Stimulated activated CD4-positive, alpha-beta T cell treated with anti-CD3 and anti-CD28 coated beads, Interleukin-15, amount 100 ng/mL, for 24 hours (primary cell): ENCODE measurements around the gene C6orf163.
"Not testable (repeated sequence)": the region's sequence is repeated elsewhere in the genome, so short reads cannot be mapped to it uniquely, and the experiment has no call there.

Experiments
- DNase-seq: peaks from one replicate; pipeline ENCODE4 v3.0.0-alpha.2; 2020

Gene C6orf163

DNA sequence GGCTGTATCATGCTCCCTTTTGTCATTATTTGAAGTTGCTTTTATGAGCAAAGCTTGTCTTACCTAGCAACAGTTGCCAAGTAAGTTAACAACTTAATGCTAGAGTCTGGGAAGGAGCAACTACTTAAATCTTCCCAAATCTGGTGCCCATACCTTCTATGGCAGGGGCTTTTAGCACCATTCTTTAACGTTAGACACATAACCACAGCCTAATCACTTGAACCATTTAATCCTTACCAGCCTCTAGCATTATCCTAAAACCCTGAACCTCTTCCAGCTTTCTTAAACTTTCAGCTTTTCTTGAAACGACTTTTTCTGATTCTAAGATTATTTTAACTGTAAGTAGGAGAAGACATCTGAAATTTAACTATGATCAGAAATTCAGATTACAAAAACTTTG is at the start of gene C6orf163:
C6orf163 (plus strand) TSS at position 83 of the 400 bp plus-strand sequence; CDS start at position 370, 287 bp downstream.
- no peak for DNase-seq

DNA sequence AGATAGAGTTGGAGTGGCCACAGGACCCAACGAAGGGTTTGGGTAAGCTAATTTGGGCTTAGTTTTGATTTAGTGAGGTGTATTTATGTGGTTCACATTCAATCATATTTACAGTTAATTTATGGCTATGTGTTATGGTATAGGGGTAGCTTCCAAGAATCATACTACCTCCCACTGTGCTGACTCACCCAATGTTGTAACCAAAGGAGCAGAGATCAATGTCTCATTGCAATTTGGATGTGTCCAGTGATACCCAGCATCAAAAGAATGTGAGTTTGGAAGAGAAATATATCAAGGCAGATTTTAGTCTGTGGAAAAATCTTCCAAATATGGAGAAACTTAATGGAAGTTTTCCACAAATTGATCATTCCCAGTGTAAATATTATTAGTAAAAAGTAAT is 47.5 kb upstream of the C6orf163 start:
- no peak for DNase-seq

DNA sequence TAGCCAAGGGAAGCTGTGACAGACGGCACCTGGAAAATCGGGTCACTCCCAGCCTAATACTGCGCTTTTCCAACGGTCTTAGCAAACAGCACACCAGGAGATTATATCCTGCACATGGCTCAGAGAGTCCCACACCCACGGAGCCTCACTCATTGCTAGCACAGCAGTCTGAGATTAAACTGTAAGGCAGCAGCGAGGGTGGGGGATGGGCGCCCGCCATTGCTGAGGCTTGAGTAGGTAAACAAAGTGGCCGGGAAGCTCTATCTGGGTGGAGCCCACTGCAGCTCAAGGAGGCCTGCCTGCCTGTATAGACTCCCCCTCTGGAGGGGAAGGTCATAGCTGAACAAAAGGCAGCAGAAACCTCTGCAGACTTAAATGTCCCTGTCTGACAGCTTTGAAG is 43.3 kb upstream of the C6orf163 start:
- not testable (repeated sequence) for DNase-seq

DNA sequence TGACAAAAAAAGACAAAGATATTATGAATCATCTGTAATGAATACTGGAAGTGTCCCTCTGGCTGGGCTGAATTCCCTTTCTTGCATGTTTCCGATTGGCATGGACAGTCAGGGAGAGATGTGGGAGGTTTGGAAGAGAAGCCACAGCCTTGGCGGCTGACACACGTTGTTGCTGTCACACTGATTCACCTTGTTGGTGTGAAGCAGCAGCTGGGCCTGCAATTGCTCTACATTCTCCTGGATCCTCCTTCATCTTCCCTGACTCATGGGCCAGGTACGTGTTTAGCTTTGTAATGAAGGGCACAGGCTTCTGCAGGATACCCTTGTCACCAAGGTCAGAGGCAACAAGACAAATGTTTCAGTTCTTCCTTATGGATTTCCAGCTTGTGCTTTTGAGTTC is 35.6 kb upstream of the C6orf163 start:
- DNase-seq = no peak

DNA sequence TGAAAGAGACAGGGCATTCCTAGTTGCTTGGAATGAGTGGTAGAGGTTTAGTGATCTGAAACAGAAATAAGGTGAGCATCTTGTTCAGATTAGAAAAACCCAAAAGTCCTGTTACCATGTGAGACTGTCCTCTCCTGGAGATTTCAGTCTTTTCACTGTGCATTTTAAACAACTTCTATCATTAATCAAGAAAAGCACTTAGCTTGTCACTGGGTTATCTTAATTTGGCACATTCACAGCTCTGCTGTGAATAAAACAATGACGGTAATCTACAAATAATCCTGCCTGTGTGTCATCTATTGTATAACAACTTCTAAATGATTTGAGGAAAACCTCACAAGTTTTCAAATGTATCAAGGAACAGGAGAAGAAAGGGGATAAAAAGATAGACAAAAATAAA is 31.8 kb upstream of the C6orf163 start:
- no peak for DNase-seq

DNA sequence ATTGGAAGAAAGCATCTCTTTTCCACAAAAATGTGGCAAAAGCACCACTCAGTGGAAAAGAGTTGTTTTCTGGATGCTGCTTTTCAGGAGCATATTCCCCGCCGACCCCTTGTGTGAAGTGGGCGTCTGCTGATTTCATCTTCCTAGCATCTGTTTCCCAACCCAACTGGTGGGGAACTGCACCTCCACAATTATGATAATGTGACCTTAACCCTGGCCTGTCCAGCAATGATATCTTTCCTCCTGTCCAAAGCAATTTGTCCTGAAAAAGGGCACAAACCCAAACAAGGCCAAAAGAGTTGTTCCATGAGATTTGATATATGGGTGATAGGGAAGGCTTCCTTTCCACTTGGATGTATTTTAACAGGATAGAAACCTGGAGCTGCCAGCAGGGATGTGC is 29.5 kb upstream of the C6orf163 start:
- no peak for DNase-seq

DNA sequence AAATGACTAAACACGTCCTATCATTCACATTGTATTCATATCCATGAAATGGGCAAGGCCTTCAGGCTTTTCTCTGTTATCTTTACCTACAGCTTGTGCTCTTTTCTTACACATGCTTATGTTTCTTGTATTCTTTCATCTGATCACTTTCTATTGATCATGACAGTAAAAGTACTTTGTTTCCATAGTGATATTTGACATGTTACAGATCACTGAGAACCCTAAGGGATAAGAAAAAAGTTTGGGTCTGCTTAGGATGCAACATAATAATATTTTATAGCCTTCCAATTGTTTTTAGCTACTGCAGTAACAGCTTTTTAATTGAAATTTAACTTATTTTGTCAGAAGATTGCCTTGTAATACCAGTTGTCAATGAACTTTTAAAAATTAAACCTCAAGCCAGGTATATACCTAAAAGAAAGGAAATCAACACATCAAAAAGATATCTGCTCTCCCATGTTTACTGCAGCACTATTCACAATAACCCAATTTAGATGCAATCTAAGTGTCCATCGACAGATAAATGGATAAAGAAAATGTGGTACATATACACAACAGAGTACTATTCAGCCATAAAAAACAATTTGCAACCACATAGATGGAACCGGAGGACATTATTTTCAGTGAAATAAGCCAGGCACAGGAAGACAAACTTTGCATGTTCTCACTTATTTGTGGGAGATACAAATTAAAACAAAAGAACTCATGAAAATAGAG is 25.2 kb upstream of the C6orf163 start:
- DNase-seq = no peak

DNA sequence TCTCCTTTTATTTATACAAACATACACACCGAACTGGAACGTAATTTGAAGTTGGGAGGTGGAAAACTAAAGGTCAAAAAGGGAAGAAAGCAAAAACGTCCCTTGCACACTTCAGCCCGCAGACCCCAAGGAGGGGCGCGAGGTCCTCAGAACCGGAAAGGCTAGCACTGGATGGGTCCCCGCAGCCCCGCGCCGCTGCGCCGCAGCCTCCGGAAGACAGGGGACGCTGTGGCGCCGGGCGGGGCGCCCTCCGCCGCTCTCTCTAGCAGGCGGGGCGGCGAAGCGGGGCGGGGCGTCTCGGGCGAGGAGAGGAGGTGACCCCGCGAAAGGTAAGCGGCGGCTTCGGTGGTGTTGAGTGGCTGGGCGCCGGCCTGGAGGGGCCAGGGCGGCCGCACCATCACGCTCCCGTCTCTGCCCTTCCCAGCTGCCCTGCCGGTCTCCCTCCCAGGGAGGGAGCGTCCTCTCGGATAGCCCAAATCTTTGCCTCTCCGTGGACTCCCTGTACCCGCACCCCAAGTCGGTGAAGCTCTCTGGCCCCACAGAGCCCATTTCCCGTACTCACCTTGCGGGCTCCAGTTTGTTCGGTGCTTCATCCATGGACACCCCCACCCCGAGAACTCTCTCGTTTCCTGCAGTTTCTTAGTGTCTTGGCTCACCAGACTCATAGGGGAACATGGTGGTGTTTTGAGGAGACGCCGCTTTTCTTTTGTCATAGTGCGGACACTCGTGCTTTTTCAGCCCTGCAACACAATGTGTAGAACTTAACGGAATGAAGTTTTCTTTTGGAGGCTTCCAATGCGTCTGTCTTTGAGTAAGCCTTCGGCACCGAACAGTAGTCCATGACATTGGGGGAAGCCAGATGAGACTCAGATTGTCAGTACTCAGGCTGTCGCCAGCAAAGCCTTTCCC is 22.1 kb upstream of the C6orf163 start, which contains the start of gene SMIM8:
SMIM8 (plus strand) TSS at position 285 of the 909 bp plus-strand sequence. CDS start 14,444 bp downstream, outside the sequence.
- peak; percentile 93 for DNase-seq

DNA sequence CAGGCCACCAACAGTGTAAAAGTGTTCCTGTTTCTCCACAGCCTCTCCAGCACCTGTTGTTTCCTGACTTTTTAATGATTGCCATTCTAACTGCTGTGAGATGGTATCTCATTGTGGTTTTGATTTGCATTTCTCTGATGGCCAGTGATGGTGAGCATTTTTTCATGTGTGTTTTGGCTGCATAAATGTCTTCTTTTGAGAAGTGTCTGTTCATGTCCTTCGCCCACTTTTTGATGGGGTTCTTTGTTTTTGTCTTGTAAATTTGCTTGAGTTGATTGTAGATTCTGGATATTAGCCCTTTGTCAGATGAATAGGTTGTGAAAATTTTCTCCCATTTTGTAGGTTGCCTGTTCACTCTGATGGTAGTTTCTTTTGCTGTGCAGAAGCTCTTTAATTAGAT is 20.7 kb upstream of the C6orf163 start:
- not testable (repeated sequence) for DNase-seq

DNA sequence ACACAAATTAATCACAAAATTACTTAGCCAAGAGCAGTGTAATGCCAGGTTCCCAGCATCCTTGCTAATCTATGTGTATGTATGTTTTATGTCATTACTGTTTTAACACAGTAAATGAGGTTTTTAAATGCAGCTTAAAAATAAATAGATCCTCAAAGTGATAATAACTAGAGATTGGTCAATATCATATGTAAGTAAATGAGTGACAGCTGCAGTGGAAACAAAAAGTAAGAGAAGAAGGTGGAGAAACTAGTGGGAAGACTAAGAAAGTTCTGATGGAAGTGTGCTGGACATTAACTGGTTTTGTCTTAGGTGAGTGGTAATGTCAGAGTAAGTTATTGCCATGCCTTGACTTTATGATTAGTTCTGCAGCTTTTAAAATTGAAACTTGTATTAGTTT is 13.7 kb upstream of the C6orf163 start:
- no peak for DNase-seq

DNA sequence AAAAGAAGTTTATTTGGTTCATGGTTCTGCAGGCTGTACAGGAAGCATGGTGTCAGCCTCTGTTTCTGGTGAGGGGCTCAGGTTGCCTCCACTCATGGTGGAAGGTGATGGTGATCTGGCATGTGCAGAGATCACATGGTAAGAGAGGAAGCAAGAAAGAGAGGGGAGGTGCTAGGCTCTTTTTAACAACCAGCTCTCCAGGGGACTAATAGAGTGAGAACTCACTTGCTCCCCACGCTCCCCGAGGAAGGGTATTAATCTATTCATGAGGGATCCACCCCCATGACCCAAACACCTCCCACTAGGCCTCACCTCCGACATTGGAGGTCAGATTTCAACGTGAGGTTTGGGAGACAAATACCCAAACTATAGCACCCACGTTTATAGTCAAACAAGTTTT is 11.6 kb upstream of the C6orf163 start:
- DNase-seq = no peak

DNA sequence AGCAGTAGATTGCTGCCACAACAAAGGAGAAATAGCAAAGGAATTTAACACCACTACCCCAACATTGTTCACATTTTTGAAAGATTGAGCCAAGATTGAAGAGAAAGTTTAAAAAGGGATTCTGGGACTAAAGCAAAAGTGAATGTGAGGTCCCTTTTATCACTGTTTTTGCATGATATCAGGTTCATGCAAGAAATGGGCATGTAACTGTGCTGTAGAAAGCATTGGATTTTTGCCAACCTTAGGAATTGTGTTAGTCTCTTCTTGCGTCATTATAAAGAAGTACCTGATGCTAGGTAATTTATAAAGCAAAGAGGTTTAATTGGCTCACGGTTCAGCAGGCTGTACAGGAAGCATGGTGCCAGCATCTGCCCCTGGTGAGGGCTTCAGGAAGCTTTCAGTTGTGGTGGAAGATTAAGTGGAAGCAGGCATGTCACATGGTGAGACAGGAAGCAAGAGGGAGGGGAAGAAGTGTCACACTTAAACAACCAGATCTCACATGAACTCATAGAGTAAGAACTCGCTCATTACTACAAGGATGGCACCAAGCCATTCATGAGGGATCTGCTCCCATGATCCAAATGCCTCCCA is 10.9 kb upstream of the C6orf163 start:
- no peak for DNase-seq

DNA sequence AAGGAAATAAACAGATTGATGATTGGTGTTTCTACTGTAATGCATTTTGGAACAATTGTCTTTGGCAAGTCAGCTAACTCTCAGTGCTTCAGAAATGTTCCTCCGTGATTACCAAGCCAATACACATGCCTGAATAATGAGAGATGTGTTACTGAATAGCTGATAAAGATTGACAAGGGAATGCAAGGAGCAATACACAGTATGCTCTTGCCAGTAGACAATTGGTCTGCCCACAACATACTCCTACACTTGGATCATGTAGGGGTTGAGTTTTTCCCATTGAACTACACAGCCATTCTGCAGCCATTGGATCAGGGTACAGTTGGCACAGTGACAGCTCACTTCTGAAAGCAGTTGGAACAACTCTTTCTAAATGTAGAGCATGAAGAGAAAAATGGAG is 9.9 kb upstream of the C6orf163 start:
- no peak for DNase-seq

DNA sequence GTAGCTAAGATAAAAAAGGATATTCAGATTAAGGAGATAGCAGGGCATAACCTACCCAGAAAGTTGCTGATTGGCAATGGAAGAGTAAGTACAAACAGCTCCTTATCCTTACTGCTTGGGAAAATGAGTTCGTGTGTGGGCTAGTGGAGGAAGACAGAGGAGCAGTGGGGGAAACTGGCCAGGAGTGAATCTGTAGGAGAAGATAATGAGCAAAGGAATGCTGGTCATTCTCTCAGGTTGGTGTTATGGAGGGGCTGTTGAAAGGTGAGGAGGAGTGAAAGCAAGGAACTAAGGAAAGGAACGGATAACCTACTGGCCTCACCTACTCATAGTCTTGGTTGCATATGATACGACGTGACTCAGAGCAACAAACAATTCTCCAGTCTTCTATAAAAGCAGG is 8.2 kb upstream of the C6orf163 start:
- no peak for DNase-seq

DNA sequence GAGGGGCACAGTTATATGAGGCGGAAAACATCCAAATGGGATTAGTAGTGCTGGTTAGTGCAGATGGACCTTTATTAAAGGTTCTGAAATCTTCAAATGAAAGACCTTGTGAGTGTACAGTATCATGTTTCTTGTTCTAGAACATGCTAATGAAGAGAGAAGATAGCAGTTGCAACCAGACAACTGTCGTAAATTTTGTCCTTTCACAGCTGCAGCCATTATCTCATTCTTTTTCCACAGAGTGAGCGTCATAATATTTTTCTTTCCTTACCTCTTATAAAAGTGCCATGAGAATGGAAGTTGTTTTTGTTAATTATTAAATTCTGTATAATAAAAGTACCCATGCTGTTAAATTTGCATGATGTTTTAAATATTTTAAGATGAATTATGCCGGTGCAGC is 4.4 kb upstream of the C6orf163 start:
- no peak for DNase-seq

DNA sequence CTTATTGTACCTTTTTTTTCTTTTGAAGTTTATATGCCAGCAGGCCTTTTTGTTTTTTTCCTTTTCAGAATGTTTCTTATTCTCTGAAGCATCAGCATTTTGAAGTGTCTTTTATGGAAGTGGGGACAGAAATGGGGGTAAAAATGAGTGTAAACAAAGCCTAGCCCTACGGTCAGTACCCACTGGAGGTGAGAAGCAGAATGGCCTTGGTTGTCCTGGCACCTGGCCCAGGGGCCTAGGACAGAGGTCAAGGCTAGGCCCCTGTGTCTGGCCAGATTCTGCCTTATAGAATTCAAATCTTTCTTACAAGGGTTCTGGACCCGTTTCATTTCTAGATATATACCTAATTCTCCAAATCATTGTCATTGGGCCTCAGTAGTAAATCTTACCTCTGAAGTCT is 3.5 kb upstream of the C6orf163 start:
- no peak for DNase-seq

DNA sequence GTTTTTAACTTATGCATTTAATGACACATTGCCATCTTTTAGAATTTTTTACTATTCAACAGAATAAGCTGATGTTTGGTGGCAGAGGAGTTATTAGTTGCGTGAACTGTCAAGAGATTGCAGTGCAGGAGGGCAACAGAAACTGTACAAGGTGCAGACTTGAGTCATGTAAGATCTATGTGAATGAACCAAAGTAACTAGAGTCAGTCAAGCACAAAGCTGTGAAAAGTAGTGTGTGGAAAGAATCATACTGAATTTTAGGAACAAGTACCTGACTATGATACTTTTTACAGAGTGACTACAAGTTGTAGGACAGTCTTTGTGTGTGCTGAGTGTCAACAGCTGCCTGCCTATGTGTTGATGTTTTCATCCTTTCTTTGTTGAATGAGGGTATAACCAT is 2.7 kb upstream of the C6orf163 start:
- no peak for DNase-seq

DNA sequence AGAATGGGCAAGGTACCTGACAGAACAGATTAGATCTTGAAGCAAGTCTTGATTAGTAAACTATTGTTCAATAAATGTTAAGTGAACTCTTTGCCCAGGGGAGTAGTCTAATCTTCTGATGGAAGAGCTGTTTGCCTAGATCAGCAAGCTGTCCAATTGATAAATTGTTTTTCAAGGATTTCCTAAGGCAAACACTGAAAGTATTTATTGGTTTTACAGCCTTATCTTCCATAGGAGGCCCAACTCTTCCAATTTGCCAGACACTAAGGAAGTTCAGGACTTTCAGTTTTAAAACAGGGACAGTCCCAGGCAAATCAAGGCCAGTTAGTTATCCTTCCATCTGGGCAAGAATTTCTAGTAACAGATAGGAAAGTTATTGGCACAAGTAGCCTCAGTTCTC is 1.8 kb upstream of the C6orf163 start:
- no peak for DNase-seq

DNA sequence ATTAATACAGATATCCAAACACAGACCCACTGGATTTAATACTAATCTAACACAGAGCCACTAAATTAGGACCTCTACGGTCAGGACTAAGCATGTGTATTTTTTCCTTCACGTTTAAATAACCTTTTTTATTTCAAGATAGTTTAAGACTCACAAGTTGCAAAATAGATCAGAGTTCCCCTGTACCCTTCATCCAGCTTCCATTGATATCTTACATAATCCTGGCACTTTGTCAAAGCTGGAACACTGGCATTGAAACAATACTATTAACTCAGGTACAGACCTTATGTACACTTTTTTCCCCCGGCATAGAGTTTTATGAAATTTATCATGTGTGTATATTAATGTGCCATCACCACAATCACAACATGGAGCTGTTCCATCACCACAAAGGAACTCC is 2.1 kb downstream of the C6orf163 start:
- DNase-seq = no peak

DNA sequence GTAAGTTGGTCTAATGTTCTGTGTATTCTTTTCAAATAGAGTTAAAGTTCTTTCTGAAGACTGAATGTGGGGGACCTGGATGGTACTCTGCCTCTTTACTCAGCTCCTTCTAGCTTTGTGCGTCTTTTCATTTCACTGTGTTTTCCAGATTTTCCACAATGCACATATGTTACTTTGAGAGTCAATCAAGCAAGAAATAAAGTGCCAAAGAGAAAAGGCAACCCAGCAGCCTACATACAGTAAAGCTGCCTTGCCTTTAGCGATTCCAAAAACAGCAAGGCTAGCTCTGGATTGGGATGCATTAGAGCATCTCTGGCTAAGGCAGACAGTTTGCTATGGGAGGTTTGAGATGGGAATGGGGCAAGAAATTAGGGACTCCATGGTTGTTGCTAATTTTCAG is 5.3 kb downstream of the C6orf163 start:
- no peak for DNase-seq

DNA sequence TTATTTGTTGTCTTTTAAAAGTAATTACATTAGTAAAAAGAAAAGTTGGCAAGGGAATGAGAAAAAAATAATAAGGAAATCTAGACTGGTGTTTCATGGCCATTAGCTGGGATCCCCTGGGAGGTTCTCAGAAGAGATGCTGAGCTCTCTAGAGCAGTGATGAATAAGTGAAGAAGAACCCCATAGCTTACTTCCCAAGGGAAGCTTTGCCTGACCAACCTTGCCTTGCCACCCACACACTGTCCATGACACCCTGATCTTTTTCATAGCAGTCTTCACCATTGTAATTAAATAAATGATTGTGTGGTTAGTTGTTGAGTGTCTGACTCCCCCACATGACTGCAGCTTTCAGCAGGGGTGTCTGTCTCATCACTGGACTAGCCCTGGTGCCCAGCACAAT is 5.9 kb downstream of the C6orf163 start:
- no peak for DNase-seq

DNA sequence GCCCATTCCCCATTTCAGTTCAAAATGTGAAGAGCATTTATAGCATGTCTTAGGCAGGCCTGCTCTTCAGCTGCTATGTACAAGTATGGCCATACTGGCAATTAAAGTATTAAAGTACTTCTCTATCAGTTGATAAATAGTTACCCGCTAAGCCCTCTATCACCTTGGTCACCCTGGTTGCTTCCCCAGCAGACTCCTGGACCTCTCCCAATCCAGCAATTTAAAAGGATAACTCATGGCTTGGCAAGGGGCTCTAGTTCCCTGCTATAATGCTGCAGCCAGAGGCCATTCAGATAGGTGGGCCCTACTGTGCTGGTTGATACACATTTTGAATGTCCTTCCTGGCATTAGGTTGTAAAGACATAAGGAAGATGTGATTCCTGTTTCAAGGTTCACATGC is 7.0 kb downstream of the C6orf163 start:
- DNase-seq = no peak

DNA sequence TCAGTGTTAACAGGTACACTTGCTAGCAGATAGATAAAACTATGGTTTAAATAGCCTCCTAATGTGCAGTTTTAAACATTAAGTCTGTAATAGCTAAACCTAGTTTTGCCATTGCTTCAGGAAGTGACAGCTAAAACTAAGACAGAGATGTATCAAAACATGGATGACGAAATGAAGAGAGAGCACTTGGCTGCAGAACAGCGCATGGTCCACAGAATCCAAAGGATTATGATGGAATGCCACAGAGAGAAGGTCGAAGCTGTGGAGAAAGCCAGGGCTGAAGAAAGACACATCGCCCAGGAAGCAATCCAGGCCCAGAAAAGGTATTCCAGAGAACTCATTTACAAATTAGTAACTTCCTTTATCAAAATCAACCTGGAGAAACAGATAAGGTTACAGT is 11.6 kb downstream of the C6orf163 start:
- DNase-seq = no peak
